Amniotic epithelial cell (primary cell): ENCODE data around the gene ZNF561.
A peak's percentile ranks its signal among the peaks of the same experiment; 100 is the strongest.

ENCODE experiments used
- DNase-seq: peaks from one replicate; pipeline ENCODE4 v3.0.0-alpha.2; 2010; ENCODE audit warnings: low read depth

ZNF561 gene

DNA sequence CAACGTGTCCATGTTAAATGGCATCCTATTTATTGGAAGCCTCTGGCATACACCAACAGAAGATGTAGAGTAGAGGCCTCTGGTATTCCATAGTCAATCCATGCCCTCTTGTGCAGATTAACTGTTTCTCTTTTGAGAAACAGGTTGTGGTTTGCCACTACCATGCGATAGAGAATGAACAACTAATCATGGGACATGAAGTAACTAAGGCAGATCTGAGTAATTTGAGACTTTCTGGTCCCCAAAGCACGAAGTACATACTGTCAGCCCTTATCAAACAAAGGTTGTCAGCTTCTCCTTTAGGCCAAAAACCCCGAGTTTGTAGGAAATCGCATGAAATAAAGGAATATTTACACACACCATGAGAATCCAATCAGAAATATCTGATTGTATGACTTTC is 40.3 kb downstream of the ZNF561 start:
- DNase-seq, result no peak

DNA sequence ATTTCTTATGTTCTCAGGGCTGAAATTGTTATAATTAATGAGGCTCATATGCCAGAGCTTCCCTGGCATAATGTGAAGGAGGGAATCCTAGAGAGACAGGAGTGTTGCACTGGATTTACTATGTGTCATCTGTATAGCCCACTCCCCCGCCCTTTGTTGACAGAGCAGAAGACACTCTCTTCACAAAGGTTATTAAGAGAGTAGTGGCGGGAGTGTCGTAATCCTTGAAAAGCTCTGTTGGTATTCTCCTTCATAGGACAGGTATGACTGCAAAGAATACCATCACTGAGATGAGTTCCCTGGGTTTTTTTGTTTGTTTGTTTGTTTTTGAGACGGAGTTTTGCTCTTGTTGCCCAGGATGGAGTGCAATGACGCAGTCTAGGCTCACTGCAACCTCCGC is 50.8 kb downstream of the ZNF561 start:
- DNase-seq, result no peak

DNA sequence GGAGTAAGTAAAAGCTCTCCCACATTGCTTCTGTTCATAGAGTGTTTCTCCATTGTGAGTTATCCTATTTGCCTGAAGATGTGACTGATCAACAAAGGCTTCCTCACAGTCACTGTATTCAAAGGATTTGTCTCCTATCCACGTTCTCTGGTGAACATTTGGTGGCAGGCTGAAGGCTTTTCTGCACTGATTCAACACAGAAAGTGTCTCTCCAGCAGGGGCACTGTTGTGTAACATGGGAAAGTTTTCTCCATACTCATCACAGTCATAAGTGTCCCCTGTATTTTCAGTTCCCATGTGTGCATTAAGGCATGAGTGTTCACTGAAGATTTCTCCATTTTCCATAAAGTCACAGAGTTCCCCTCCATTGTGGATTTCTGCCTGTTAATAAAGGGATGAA is 54.3 kb downstream of the ZNF561 start:
- no peak for DNase-seq

DNA sequence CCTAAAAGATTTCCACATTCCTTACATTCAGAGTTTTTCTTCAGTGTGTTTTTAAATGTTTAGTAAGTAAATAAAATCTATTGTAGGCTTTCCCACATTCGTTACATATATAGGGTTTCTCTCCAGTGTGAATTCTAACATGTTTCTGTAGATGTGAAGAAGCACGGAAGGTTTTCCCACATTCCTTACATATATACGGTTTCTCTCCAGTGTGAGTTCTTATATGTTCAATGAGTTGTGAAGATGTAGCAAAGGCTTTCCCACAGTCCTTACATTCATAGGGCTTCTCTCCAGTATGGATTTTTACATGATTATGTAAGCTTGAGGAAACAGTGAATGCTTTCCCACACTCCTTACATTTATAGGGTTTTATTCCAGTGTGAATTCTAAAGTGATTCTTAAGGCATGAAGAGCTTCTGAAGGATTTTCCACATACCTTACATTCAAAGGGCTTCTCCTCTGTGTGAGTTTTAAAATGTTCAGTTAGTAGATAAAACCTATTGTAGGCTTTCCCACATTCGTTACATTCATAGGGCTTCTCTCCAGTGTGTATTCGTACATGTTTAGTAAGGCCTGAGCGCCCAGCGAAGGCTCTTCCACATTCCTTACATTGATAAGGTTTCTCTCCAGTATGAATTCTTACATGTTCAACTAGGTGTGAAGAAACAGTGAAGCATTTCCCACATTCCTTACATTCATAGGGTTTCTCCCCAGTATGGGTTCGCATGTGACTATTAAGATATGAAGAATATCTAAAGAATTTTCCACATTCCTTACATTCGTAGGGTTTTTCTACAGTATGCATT is 54.9 kb downstream of the ZNF561 start:
- DNase-seq, result peak; percentile 44
